K562 (cell line): ENCODE measurements around the gene CYTH4. TPM values are rescaled to one million over a fixed set of nuclear protein-coding genes. Genes with fewer than 3 reads are reported as not detected.

Experiments used
- CHD2 ChIP-seq: IDR thresholded peaks from 2 replicates; pipeline ENCODE4 v1.6.1; 2011; ENCODE audit warnings: low read depth, low read length
- TEAD4 ChIP-seq, 2 experiments: sonication (generic) in 1 of 2; formaldehyde crosslinking in 1 of 2; IDR thresholded peaks; 2 replicates each; pipeline versions ENCODE4 v1.6.1 to v1.8.0; 2012 to 2022; ENCODE audit warnings: borderline replicate concordance in 1 of 2, inconsistent platforms in 1 of 2, low read length in 1 of 2, mild to moderate bottlenecking in 1 of 2, missing genetic modification reagents in 1 of 2
- TSHZ1 ChIP-seq: fragments of 250-450 bp; sonication (Bioruptor Pico); IDR thresholded peaks from 2 replicates; pipeline ENCODE4 v1.4.0; 2020; ENCODE audit warnings: mild to moderate bottlenecking, moderate library complexity
- ZBTB43 ChIP-seq: sonication (generic); formaldehyde crosslinking; IDR thresholded peaks from 2 replicates; pipeline ENCODE4 v1.8.0; 2023; ENCODE audit warnings: mild to moderate bottlenecking, missing genetic modification reagents
- ZNF184 ChIP-seq: sonication (generic); formaldehyde crosslinking; IDR thresholded peaks from 2 replicates; pipeline ENCODE4 v1.5.0; 2020; ENCODE audit warnings: missing genetic modification reagents
- ZSCAN32 ChIP-seq: fragments of 450-650 bp; formaldehyde crosslinking; IDR thresholded peaks from 2 replicates; pipeline ENCODE4 v1.4.0; 2020; ENCODE audit warnings: mild to moderate bottlenecking, moderate library complexity
- polyA plus RNA-seq, 8 experiments: library from polyadenylated mRNA; depleted of rRNA in 4 of 8; stranded (reverse) in 5 of 8; unstranded in 3 of 8; fragments of >200 nt; fragmentation: Nextera tagmentation in 2 of 8; fragmentation: Illumina TruSeq in 1 of 8; extraction: Ambion mirVana in 2 of 8; extraction: Trizol in 1 of 8; gene quantifications; 2 replicates each; pipeline versions ENCODE4 v1.2.1 to v1.2.3, GENCODE V29; 2011 to 2014; ENCODE audit warnings: inconsistent platforms in 1 of 8, missing spikeins in 1 of 8
- total RNA-seq, 7 experiments: library from RNA; depleted of rRNA in 6 of 7; stranded (reverse); fragments of >200 nt in 6 of 7; fragmentation: Illumina TruSeq in 2 of 7; extraction: Trizol in 2 of 7; gene quantifications; 2 replicates each; pipeline versions ENCODE4 v1.2.1 to v1.2.3, GENCODE V29; 2011 to 2021; ENCODE audit warnings: low replicate concordance in 1 of 7

CYTH4 gene
- total and polyA plus RNA-seq, 9 of the 15 experiments (the other 6 are each of a cell fraction or from before 2014, with no cell fraction given): 0.03 to 2.0 (median 0.61) TPM; not detected in 1

- no peak for TF ChIP-seq TSHZ1 (CRISPR knock-in tag)
- no peak for TF ChIP-seq TEAD4 (IDR thresholded peaks at IDR 0.05; ENCODE audit: low read length)
- no peak for TF ChIP-seq TEAD4 (CRISPR knock-in tag; IDR thresholded peaks at IDR 0.05; ENCODE audit: borderline replicate concordance)
- TF ChIP-seq CHD2: no peak
- no peak for TF ChIP-seq ZBTB43 (CRISPR knock-in tag)
- TF ChIP-seq ZNF184: no peak
- no peak for TF ChIP-seq ZSCAN32 (CRISPR knock-in tag)
- TF ChIP-seq, all 486 proteins: peak for 0
Measured at GRCh38 chr22:37248251-37248650, 34.1 kb upstream of the CYTH4 start (continued).
